ENCODE data around the gene TUBB. TPM values are rescaled to one million over a fixed set of nuclear protein-coding genes. Genes with fewer than 3 reads are reported as not detected.
A peak's percentile ranks its signal among the peaks of the same experiment; 100 is the strongest.

TUBB gene
- total RNA-seq, 1 experiment from 2014 or later = 1,719 TPM

- no peaks in the 10 kb centered on the region for H4K20me1 ChIP-seq (ENCODE audit: control insufficient read depth, insufficient read depth, insufficient read length)
- H3K4ac ChIP-seq (ENCODE audit: low read depth, low read length) = no peak overlapping the region
- DNase-seq = no peak
- no peak overlapping the region for H2AFZ ChIP-seq (ENCODE audit: low read length)
- H3K4me2 ChIP-seq (ENCODE audit: insufficient read depth, insufficient read length, low read length) = peak overlapping the region; percentile 89
- Mint-ChIP-seq H3K9me3 (no peaks in the 10 kb centered on the region), H3K4me1 (peaks cover 33 to 35% of the 10 kb centered on the region in 2 experiments), H3K36me3 (ENCODE audit: insufficient read depth in 1 of 3, low read depth in 3 of 3) (peaks cover 4 to 13% (median 7%) of the 10 kb centered on the region in 3 experiments; a peak in 5 of 7 replicates), H3K27me3 (ENCODE audit: low read depth) (no peaks in the 10 kb centered on the region; the same call in 1 of the 2 replicates), H3K27ac (peak overlapping the region in 1 of 3 experiments; percentile 23; a peak in 2 of 7 replicates), H3K4me3 (peak overlapping the region; percentile 84 to 88)
- no peak overlapping the region for H2BK5ac ChIP-seq (ENCODE audit: insufficient read length, low read length)
- no peak overlapping the region for H2BK12ac ChIP-seq (ENCODE audit: insufficient read length, low read depth, low read length)
- WGBS (ENCODE audit: extremely low coverage, insufficient read length, low lambda C conversion rate) = no CpG with 5 or more reads among the region's 8 CpGs
- no peaks in the 10 kb centered on the region for H3K9me3 ChIP-seq (ENCODE audit: control insufficient read depth, low read depth, low read length)
- no peaks in the 10 kb centered on the region for H3K79me1 ChIP-seq (ENCODE audit: insufficient read depth, low read depth, low read length, poor library complexity, severe bottlenecking)
- H3K27ac ChIP-seq (ENCODE audit: insufficient read length, low read depth, low read length) = no peak overlapping the region
- H3K23me2 ChIP-seq (ENCODE audit: insufficient read length, low read depth, low read length, poor library complexity, severe bottlenecking) = peaks cover 21% of the 10 kb centered on the region
- H4K8ac ChIP-seq (replicated peaks; ENCODE audit: insufficient read length, low read depth, low read length) = no peak overlapping the region
- no peak overlapping the region for H2BK120ac ChIP-seq (ENCODE audit: low read depth, low read length, poor library complexity, severe bottlenecking)
- H3K14ac ChIP-seq (ENCODE audit: insufficient read depth, low read length) = no peak overlapping the region
- TF ChIP-seq CTCF (conservative IDR thresholded peaks at IDR 0.05) = no peak
- no peak overlapping the region for H4K91ac ChIP-seq (ENCODE audit: insufficient read length, low read depth, low read length)
- no peak overlapping the region for H3K9ac ChIP-seq (ENCODE audit: extremely low read depth, insufficient read length, low read length)
- H3K56ac ChIP-seq (ENCODE audit: insufficient read length, low read depth, low read length) = no peak overlapping the region
- no peak overlapping the region for H4K5ac ChIP-seq (ENCODE audit: insufficient read length, low read depth, low read length)
- H3K18ac ChIP-seq (ENCODE audit: insufficient read length, low read depth, low read length) = no peak overlapping the region
- no peak overlapping the region for H3K23ac ChIP-seq (ENCODE audit: insufficient read length, low read depth, low read length)
- peaks cover 3% of the 10 kb centered on the region; the same call in 1 of the 2 replicates for H3K4me1 ChIP-seq (ENCODE audit: insufficient read depth, low read length)
- H2AK5ac ChIP-seq (ENCODE audit: insufficient read length, low read length) = no peak overlapping the region
- no peaks in the 10 kb centered on the region for H3K27me3 ChIP-seq (ENCODE audit: insufficient read depth, low read length)
- H2BK15ac ChIP-seq (ENCODE audit: low read depth, low read length) = no peak overlapping the region
- no peak overlapping the region for H2BK20ac ChIP-seq (ENCODE audit: low read depth, low read length, poor library complexity, severe bottlenecking)
- H3K79me2 ChIP-seq (ENCODE audit: insufficient read depth, low read length) = no peaks in the 10 kb centered on the region
- H3T11ph ChIP-seq (ENCODE audit: low read length) = no peak overlapping the region
Observed at GRCh38 chr6:30691208-30691847, 28.8 kb upstream of the TUBB start.
